Putamen (tissue), 1 donor: ENCODE measurements around the gene SKP2.
"Not testable (repeated sequence)": the region's sequence is repeated elsewhere in the genome, so short reads cannot be mapped to it uniquely, and the experiment has no call there.

Experiments used
- DNase-seq: peaks from one replicate; pipeline ENCODE4 v3.0.0-alpha.2; 2016; ENCODE audit warnings: low spot score

SKP2 gene

GRCh38 chr5:36151434-36152323, at the start of gene SKP2, which contains the start of gene LMBRD2:
TSS of gene SKP2 (plus strand) at chr5:36152111. CDS start at chr5:36152263, 152 bp downstream.
TSS of gene LMBRD2 (minus strand) at chr5:36151887. CDS start at chr5:36143349, 8,538 bp downstream.
- peak; percentile 99 for DNase-seq

GRCh38 chr5:36105819-36106218, 46.1 kb upstream of the SKP2 start:
- DNase-seq, result no peak

- DNase-seq, result no peak
Observed at GRCh38 chr5:36108758-36109460, 43.0 kb upstream of the SKP2 start.

- DNase-seq, result no peak
Observed at GRCh38 chr5:36111238-36111637, 40.7 kb upstream of the SKP2 start.

- no peak for DNase-seq
Observed at GRCh38 chr5:36125868-36126267, 26.0 kb upstream of the SKP2 start.

- no peak for DNase-seq
Observed at GRCh38 chr5:36128795-36129194, 23.1 kb upstream of the SKP2 start.

- not testable (repeated sequence) for DNase-seq
Observed at GRCh38 chr5:36129666-36130065, 22.2 kb upstream of the SKP2 start.

GRCh38 chr5:36133009-36133408, 18.9 kb upstream of the SKP2 start:
- not testable (repeated sequence) for DNase-seq

GRCh38 chr5:36135988-36136387, 15.9 kb upstream of the SKP2 start:
- no peak for DNase-seq

- no peak for DNase-seq
Observed at GRCh38 chr5:36136581-36136980, 15.3 kb upstream of the SKP2 start.

GRCh38 chr5:36138900-36139683, 12.8 kb upstream of the SKP2 start:
- DNase-seq, result no peak

GRCh38 chr5:36145311-36145710, 6.6 kb upstream of the SKP2 start:
- no peak for DNase-seq

GRCh38 chr5:36146390-36146789, 5.5 kb upstream of the SKP2 start:
- DNase-seq, result no peak

- no peak for DNase-seq
Observed at GRCh38 chr5:36147681-36148080, 4.2 kb upstream of the SKP2 start.

- peak; percentile 49 for DNase-seq
Observed at GRCh38 chr5:36150676-36151433, 1.1 kb upstream of the SKP2 start.

GRCh38 chr5:36152324-36153297, 700 bp downstream of the SKP2 start:
- peak; percentile 26 for DNase-seq

GRCh38 chr5:36153298-36153677, 1.4 kb downstream of the SKP2 start:
- DNase-seq, result no peak

- no peak for DNase-seq
Observed at GRCh38 chr5:36153726-36154125, 1.8 kb downstream of the SKP2 start.

- DNase-seq, result no peak
Observed at GRCh38 chr5:36155291-36155690, 3.4 kb downstream of the SKP2 start.

GRCh38 chr5:36156121-36156601, 4.2 kb downstream of the SKP2 start:
- DNase-seq, result no peak
